Psoas muscle (tissue), 8 donors: Measurements from ENCODE around the gene JADE2. TPM values are rescaled to one million over a fixed set of nuclear protein-coding genes. Genes with fewer than 3 reads are reported as not detected.

ENCODE experiments used
- ATAC-seq, 4 donors: fragments of 200-7000 bp; cut with Tn5 transposase; one replicate each; pipeline ENCODE4 v1.9.1; 2020; ENCODE audit warnings: moderate library complexity in 3 of 4, mild to moderate bottlenecking in 2 of 4
- DNase-seq, 2 donors: peaks; one replicate each; pipeline ENCODE4 v3.0.0-alpha.2; 2020
- H3K27ac ChIP-seq: fragments of 200-600 bp; one replicate; pipeline ENCODE4 v1.8.0; 2022
- H3K27me3 ChIP-seq, 3 donors: fragments of 200-600 bp in 1 of 3; one replicate each; pipeline versions ENCODE4 v1.6.1 to v1.8.0; 2013 to 2022; ENCODE audit warnings: low read length in 2 of 3, mild to moderate bottlenecking in 2 of 3, moderate library complexity in 1 of 3; ENCODE audit not compliant: insufficient read depth in 3 of 3
- H3K36me3 ChIP-seq, 2 donors: fragments of 200-600 bp in 1 of 2; one replicate each; pipeline versions ENCODE4 v1.6.1 to v1.8.0; 2013 to 2022; ENCODE audit warnings: low read depth in 1 of 2, mild to moderate bottlenecking in 1 of 2, moderate library complexity in 1 of 2; ENCODE audit not compliant: insufficient read depth in 1 of 2
- H3K4me1 ChIP-seq: fragments of 200-600 bp; one replicate; pipeline ENCODE4 v1.8.0; 2022
- H3K4me3 ChIP-seq: fragments of 200-600 bp; one replicate; pipeline ENCODE4 v1.8.0; 2022; ENCODE audit warnings: mild to moderate bottlenecking
- H3K9me3 ChIP-seq: fragments of 200-600 bp; one replicate; pipeline ENCODE4 v1.8.0; 2022
- CTCF ChIP-seq: fragments of 200-600 bp; IDR thresholded peaks from one replicate; pipeline ENCODE4 v1.8.0; 2022; ENCODE audit warnings: antibody characterized with exemption
- WGBS, 3 donors: extraction: QIAGEN DNeasy Blood & Tissue Kit; methylation state at CpG; one replicate each; pipeline versions ENCODE4 v1.1.6 to v1.1.7; 2013; 5-methylcytosine and 5-hydroxymethylcytosine counted together
- intact Hi-C, 2 donors: fragments of 100-400 bp; cut with DNase I; formaldehyde crosslinking; loops; one replicate each; pipeline versions ENCODE4 v1.11.0 to v1.14.2; 2022
- polyA plus RNA-seq, 3 donors: library from polyadenylated mRNA; stranded (reverse); fragments of 200-250 nt; gene quantifications; one replicate each; pipeline ENCODE4 v1.2.3, GENCODE V29; 2013
- total RNA-seq, 4 donors: library from RNA; stranded (reverse); fragmentation: NEBNext Ultra II Directional in 2 of 4; extraction: Animal tissue kit (Norgen Biotek cat#: 25700) in 2 of 4; gene quantifications; one replicate each; pipeline versions ENCODE4 v1.2.1 to v1.2.4, GENCODE V29; 2021 to 2023
- donor health status: healthy with polysubstance abuse.
- donor health status: DM: no; HTN: no; CAD: no; lungs with moderate emphysema.
- donor health status: Bipolar disorder and iron deficiency.
- donor health status: healthy.
- donor health status: DM: yes; HTN: yes; CAD: no.
- donor health status: DM: no; HTN: no; CAD: no.
- donor health status: DM: no; HTN: no; CAD: no.
- donor health status: DM: yes; HTN: yes; CAD: no.

The JADE2 gene
- total and polyA plus RNA-seq, 7 donors: 5.0 to 15.1 (median 10.1) TPM

- TF ChIP-seq CTCF: no peak
- Histone ChIP-seq H3K27me3 (no peaks in the 10 kb centered on the region), H3K4me1 (peaks cover 43% of the 10 kb centered on the region), H3K27ac (peak overlapping the region; percentile 88), H3K4me3 (no peak overlapping the region), H3K36me3 (peaks cover 0 to 57% of the 10 kb centered on the region in 2 donors), H3K9me3 (no peaks in the 10 kb centered on the region)
- 15 to 25% (median 24%) methylated on average over 24 of the region's 24 CpGs for WGBS, 3 donors
- ATAC-seq (peak; percentile 50 to 89 (median 67)), DNase-seq (peak; percentile 88 to 89)
- intact Hi-C loops: no loop called here
Measured at GRCh38 chr5:134568761-134569695, 43.6 kb downstream of the JADE2 start.

- Histone ChIP-seq H3K4me3 (no peak overlapping the region), H3K4me1 (peaks cover 43% of the 10 kb centered on the region), H3K27me3 (no peaks in the 10 kb centered on the region), H3K9me3 (no peaks in the 10 kb centered on the region), H3K36me3 (peaks cover 0 to 57% of the 10 kb centered on the region in 2 donors), H3K27ac (peak overlapping the region; percentile 88)
- ATAC-seq (peak; percentile 29 to 62 (median 50)), DNase-seq (no peak)
- WGBS, 3 donors: 74 to 85% (median 80%) methylated on average over 6 of the region's 6 CpGs
- intact Hi-C loops: loop anchor here in 1 of 2 donors (10.0 kb wide), 1 partner anchor 155 kb away; the partner anchor contains the start of gene CDKN2AIPNL
- TF ChIP-seq CTCF: no peak
Measured at GRCh38 chr5:134569758-134570364, 44.4 kb downstream of the JADE2 start.

GRCh38 chr5:134570365-134570758 lies 44.9 kb downstream of the JADE2 start:
- Histone ChIP-seq H3K4me1 (peaks cover 43% of the 10 kb centered on the region), H3K4me3 (no peak overlapping the region), H3K36me3 (peaks cover 0 to 57% of the 10 kb centered on the region in 2 donors), H3K9me3 (no peaks in the 10 kb centered on the region), H3K27ac (peak overlapping the region; percentile 88), H3K27me3 (no peaks in the 10 kb centered on the region)
- no peak for ATAC-seq
- TF ChIP-seq CTCF: no peak
- intact Hi-C loops: loop anchor here in 1 of 2 donors (10.0 kb wide), 1 partner anchor 156 kb away; the partner anchor contains the start of gene CDKN2AIPNL
- no peak for DNase-seq
- WGBS, 3 donors: 92 to 93% (median 92%) methylated on average over 9 of the region's 9 CpGs

- no peak for TF ChIP-seq CTCF
- Histone ChIP-seq H3K4me1 (peaks cover 43% of the 10 kb centered on the region), H3K9me3 (no peaks in the 10 kb centered on the region), H3K4me3 (no peak overlapping the region), H3K27me3 (no peaks in the 10 kb centered on the region), H3K27ac (peak overlapping the region; percentile 88), H3K36me3 (peaks cover 0 to 57% of the 10 kb centered on the region in 2 donors)
- 30 to 43% (median 41%) methylated on average over 6 of the region's 6 CpGs for WGBS, 3 donors
- ATAC-seq (peak; percentile 57 to 71 (median 66)), DNase-seq (peak in 1 of 2 donors; percentile 61)
- intact Hi-C loops: loop anchor here in 1 of 2 donors (10.0 kb wide), 1 partner anchor 156 kb away; the partner anchor contains the start of gene CDKN2AIPNL
Measured at GRCh38 chr5:134570886-134571285, 45.4 kb downstream of the JADE2 start.
